Endodermal cell (in vitro differentiated cells): ENCODE results near the gene FUT8. TPM values are rescaled to one million over a fixed set of nuclear protein-coding genes. Genes with fewer than 3 reads are reported as not detected.

ENCODE experiments used
- DNase-seq: peaks from one replicate; pipeline ENCODE4 v3.0.0-alpha.2; 2017
- H3K27ac ChIP-seq: 2 replicates; pipeline ENCODE4 v1.5.1; 2013; ENCODE audit warnings: mild to moderate bottlenecking, low read depth, low read length, moderate library complexity
- H3K27me3 ChIP-seq: 2 replicates; pipeline ENCODE4 v1.6.1; 2013; ENCODE audit warnings: mild to moderate bottlenecking, low read length, moderate library complexity; ENCODE audit not compliant: insufficient read depth, control insufficient read depth, poor library complexity, severe bottlenecking
- H3K36me3 ChIP-seq: 2 replicates; pipeline ENCODE4 v1.7.0; 2013; ENCODE audit warnings: mild to moderate bottlenecking, low read length, moderate library complexity; ENCODE audit not compliant: control insufficient read depth, insufficient read depth
- H3K4me1 ChIP-seq: one replicate; pipeline ENCODE4 v1.7.0; 2013; ENCODE audit warnings: low read length; ENCODE audit not compliant: control insufficient read depth, insufficient read depth
- H3K4me3 ChIP-seq: 2 replicates; pipeline ENCODE4 v1.5.1; 2013; ENCODE audit warnings: mild to moderate bottlenecking, low read length, moderate library complexity
- H3K9ac ChIP-seq: 2 replicates; pipeline ENCODE4 v1.6.1; 2013; ENCODE audit warnings: mild to moderate bottlenecking, low read length, moderate library complexity; ENCODE audit not compliant: poor library complexity, severe bottlenecking; ENCODE audit errors: extremely low read depth
- H3K9me3 ChIP-seq: 2 replicates; pipeline ENCODE4 v1.6.1; 2013; ENCODE audit warnings: mild to moderate bottlenecking, low read length, moderate library complexity; ENCODE audit not compliant: control insufficient read depth
- H3K27ac Mint-ChIP-seq: 2 replicates; pipeline ENCODE4 v1.8.0; 2020; ENCODE audit warnings: mixed read lengths
- H3K27me3 Mint-ChIP-seq: 2 replicates; pipeline ENCODE4 v1.8.0; 2021; ENCODE audit warnings: mild to moderate bottlenecking, mixed read lengths; ENCODE audit not compliant: insufficient read depth
- H3K36me3 Mint-ChIP-seq: 2 replicates; pipeline ENCODE4 v1.8.0; 2020; ENCODE audit warnings: low read depth, mixed read lengths
- H3K4me1 Mint-ChIP-seq: 2 replicates; pipeline ENCODE4 v1.8.0; 2020; ENCODE audit warnings: mixed read lengths
- H3K4me3 Mint-ChIP-seq: 2 replicates; pipeline ENCODE4 v1.8.0; 2020; ENCODE audit warnings: mild to moderate bottlenecking, moderate library complexity, mixed read lengths
- H3K9me3 Mint-ChIP-seq: 2 replicates; pipeline ENCODE4 v1.8.0; 2020; ENCODE audit warnings: mild to moderate bottlenecking, mixed read lengths
- CTCF ChIP-seq: fragments of 200-600 bp; sonication (generic); conservative IDR thresholded peaks from 2 replicates; pipeline ENCODE4 v1.5.0; 2021; ENCODE audit warnings: antibody characterized with exemption, mild to moderate bottlenecking
- WGBS, 2 experiments: methylation state at CpG; one replicate each; pipeline versions ENCODE4 v1.1.5 to v1.1.7; 2013; ENCODE audit warnings: missing lambda C conversion rate in 2 of 2, mixed read lengths in 1 of 2; ENCODE audit not compliant: insufficient coverage in 1 of 2, insufficient read length in 1 of 2; 5-methylcytosine and 5-hydroxymethylcytosine counted together
- total RNA-seq, 2 donors: library from RNA; stranded (reverse); fragmentation: NEBNext Ultra II Directional in 1 of 2; extraction: Animal tissue kit (Norgen Biotek cat#: 25700) in 1 of 2; gene quantifications; 2 replicates in 1 of 2; 3 replicates in 1 of 2; pipeline ENCODE4 v1.2.1, GENCODE V29; 2021

Gene FUT8
- total RNA-seq, 2 donors from 2014 or later, result 63.9 to 76.9 TPM

- WGBS, 2 experiments, result 96 to 100% methylated on average over 1 to 3 of the region's 3 CpGs
- H3K4me3 Mint-ChIP-seq, result no peak overlapping the region
Observed at GRCh38 chr14:65771271-65771670, 358.7 kb downstream of the FUT8 start.

GRCh38 chr14:65772466-65772865, 359.9 kb downstream of the FUT8 start:
- WGBS, 2 experiments, result 85 to 89% methylated on average over 8 of the region's 8 CpGs
- H3K9me3 ChIP-seq, result no peaks in the 10 kb centered on the region
- H3K27ac Mint-ChIP-seq, result no peak overlapping the region

More at GRCh38 chr14:65771271-65771670, 358.7 kb downstream of the FUT8 start:
- DNase-seq, result no peak
- H3K27ac ChIP-seq, result no peak overlapping the region
- H3K9me3 Mint-ChIP-seq, result no peaks in the 10 kb centered on the region
- H3K9me3 ChIP-seq, result no peaks in the 10 kb centered on the region
- no peak overlapping the region for H3K4me3 ChIP-seq
- no peak overlapping the region for H3K27ac Mint-ChIP-seq
- H3K36me3 Mint-ChIP-seq, result no peaks in the 10 kb centered on the region
- H3K36me3 ChIP-seq, result no peaks in the 10 kb centered on the region
- no peak for TF ChIP-seq CTCF
- peaks cover 4% of the 10 kb centered on the region for H3K27me3 ChIP-seq
- H3K27me3 Mint-ChIP-seq, result peaks cover 3% of the 10 kb centered on the region
- no peak overlapping the region for H3K9ac ChIP-seq
- peaks cover 12% of the 10 kb centered on the region for H3K4me1 Mint-ChIP-seq
- H3K4me1 ChIP-seq, result peaks cover 7% of the 10 kb centered on the region

GRCh38 chr14:65772921-65773574, 360.5 kb downstream of the FUT8 start:
- Mint-ChIP-seq H3K36me3 (no peaks in the 10 kb centered on the region), H3K4me3 (no peak overlapping the region), H3K4me1 (peaks cover 12% of the 10 kb centered on the region), H3K9me3 (no peaks in the 10 kb centered on the region), H3K27ac (no peak overlapping the region), H3K27me3 (peaks cover 7% of the 10 kb centered on the region)
- Histone ChIP-seq H3K36me3 (no peaks in the 10 kb centered on the region), H3K4me1 (peaks cover 7% of the 10 kb centered on the region), H3K9me3 (no peaks in the 10 kb centered on the region), H3K4me3 (no peak overlapping the region), H3K9ac (no peak overlapping the region), H3K27ac (no peak overlapping the region), H3K27me3 (peaks cover 9% of the 10 kb centered on the region)
- TF ChIP-seq CTCF, result no peak
- DNase-seq, result no peak
- 83 to 89% methylated on average over 2 to 4 of the region's 4 CpGs for WGBS, 2 experiments

More at GRCh38 chr14:65772466-65772865, 359.9 kb downstream of the FUT8 start:
- Mint-ChIP-seq H3K4me3 (no peak overlapping the region), H3K9me3 (no peaks in the 10 kb centered on the region), H3K4me1 (peaks cover 12% of the 10 kb centered on the region), H3K27me3 (peaks cover 7% of the 10 kb centered on the region), H3K36me3 (no peaks in the 10 kb centered on the region)
- no peak for DNase-seq
- Histone ChIP-seq H3K4me1 (peaks cover 7% of the 10 kb centered on the region), H3K27ac (no peak overlapping the region), H3K27me3 (peaks cover 9% of the 10 kb centered on the region), H3K9ac (no peak overlapping the region), H3K4me3 (no peak overlapping the region), H3K36me3 (no peaks in the 10 kb centered on the region)
- TF ChIP-seq CTCF, result no peak
